Stimulated activated memory B cell treated with anti-CD40 and anti-IgM and Interleukin-4, amounts not matched to agents 10 μg/mL and 1 μg/mL and 100 μg/mL, for 72 hours (primary cell): ENCODE results near the gene MACF1.

Experiments used
- ATAC-seq: fragments of 150-1000 bp; cut with Tn5 transposase; 2 replicates; pipeline ENCODE4 v1.10.0; 2021
- H3K27ac Mint-ChIP-seq: one replicate; pipeline ENCODE4 v1.8.0; 2022; ENCODE audit warnings: mild to moderate bottlenecking, mixed read lengths
- H3K27me3 Mint-ChIP-seq: one replicate; pipeline ENCODE4 v1.8.0; 2022; ENCODE audit warnings: mixed read lengths
- H3K36me3 Mint-ChIP-seq: one replicate; pipeline ENCODE4 v1.8.0; 2022; ENCODE audit warnings: mixed read lengths
- H3K4me1 Mint-ChIP-seq: one replicate; pipeline ENCODE4 v1.8.0; 2022; ENCODE audit warnings: mixed read lengths
- H3K4me3 Mint-ChIP-seq: one replicate; pipeline ENCODE4 v1.8.0; 2022; ENCODE audit warnings: mild to moderate bottlenecking, moderate library complexity, mixed read lengths
- H3K9me3 Mint-ChIP-seq: one replicate; pipeline ENCODE4 v1.8.0; 2022; ENCODE audit warnings: mixed read lengths

Gene MACF1

GRCh38 chr1:39352881-39353280, 148.4 kb downstream of the MACF1 start:
- H3K27me3 Mint-ChIP-seq = no peaks in the 10 kb centered on the region
- peaks cover 63% of the 10 kb centered on the region for H3K36me3 Mint-ChIP-seq
- no peaks in the 10 kb centered on the region for H3K9me3 Mint-ChIP-seq
- H3K4me3 Mint-ChIP-seq = no peak overlapping the region
- H3K27ac Mint-ChIP-seq = no peak overlapping the region
- no peak for ATAC-seq
- no peaks in the 10 kb centered on the region for H3K4me1 Mint-ChIP-seq

GRCh38 chr1:39354572-39354971, 150.1 kb downstream of the MACF1 start:
- H3K36me3 Mint-ChIP-seq = peaks cover 64% of the 10 kb centered on the region
- no peak overlapping the region for H3K27ac Mint-ChIP-seq
- H3K9me3 Mint-ChIP-seq = no peaks in the 10 kb centered on the region
- H3K4me1 Mint-ChIP-seq = no peaks in the 10 kb centered on the region
- ATAC-seq = no peak
- H3K4me3 Mint-ChIP-seq = no peak overlapping the region
- H3K27me3 Mint-ChIP-seq = no peaks in the 10 kb centered on the region

GRCh38 chr1:39358491-39358890, 154.0 kb downstream of the MACF1 start:
- H3K36me3 Mint-ChIP-seq = peaks cover 58% of the 10 kb centered on the region
- H3K9me3 Mint-ChIP-seq = no peaks in the 10 kb centered on the region
- no peaks in the 10 kb centered on the region for H3K4me1 Mint-ChIP-seq
- no peaks in the 10 kb centered on the region for H3K27me3 Mint-ChIP-seq
- H3K4me3 Mint-ChIP-seq = no peak overlapping the region
- H3K27ac Mint-ChIP-seq = no peak overlapping the region
- no peak for ATAC-seq

GRCh38 chr1:39359028-39359570, 154.6 kb downstream of the MACF1 start:
- Mint-ChIP-seq H3K27me3 (no peaks in the 10 kb centered on the region), H3K36me3 (peaks cover 58% of the 10 kb centered on the region), H3K4me1 (no peaks in the 10 kb centered on the region), H3K9me3 (no peaks in the 10 kb centered on the region), H3K4me3 (no peak overlapping the region), H3K27ac (no peak overlapping the region)
- no peak for ATAC-seq

GRCh38 chr1:39360731-39361130, 156.2 kb downstream of the MACF1 start:
- no peaks in the 10 kb centered on the region for H3K4me1 Mint-ChIP-seq
- no peak overlapping the region for H3K4me3 Mint-ChIP-seq
- peaks cover 59% of the 10 kb centered on the region for H3K36me3 Mint-ChIP-seq
- no peaks in the 10 kb centered on the region for H3K9me3 Mint-ChIP-seq
- ATAC-seq = no peak
- no peaks in the 10 kb centered on the region for H3K27me3 Mint-ChIP-seq
- H3K27ac Mint-ChIP-seq = no peak overlapping the region

- no peak for ATAC-seq
- H3K36me3 Mint-ChIP-seq = peaks cover 66% of the 10 kb centered on the region
- no peaks in the 10 kb centered on the region for H3K27me3 Mint-ChIP-seq
- H3K27ac Mint-ChIP-seq = no peak overlapping the region
- H3K9me3 Mint-ChIP-seq = no peaks in the 10 kb centered on the region
- no peak overlapping the region for H3K4me3 Mint-ChIP-seq
- no peaks in the 10 kb centered on the region for H3K4me1 Mint-ChIP-seq
Measured at GRCh38 chr1:39361446-39361845, 157.0 kb downstream of the MACF1 start.

- ATAC-seq = no peak
- H3K27me3 Mint-ChIP-seq = no peaks in the 10 kb centered on the region
Measured at GRCh38 chr1:39363267-39363666, 158.8 kb downstream of the MACF1 start.

GRCh38 chr1:39368045-39368444, 163.6 kb downstream of the MACF1 start:
- Mint-ChIP-seq H3K4me3 (no peak overlapping the region), H3K27ac (no peak overlapping the region), H3K9me3 (no peaks in the 10 kb centered on the region), H3K36me3 (peaks cover 67% of the 10 kb centered on the region), H3K4me1 (no peaks in the 10 kb centered on the region), H3K27me3 (no peaks in the 10 kb centered on the region)
- no peak for ATAC-seq

More at GRCh38 chr1:39363267-39363666, 158.8 kb downstream of the MACF1 start:
- H3K9me3 Mint-ChIP-seq = no peaks in the 10 kb centered on the region
- no peaks in the 10 kb centered on the region for H3K4me1 Mint-ChIP-seq
- no peak overlapping the region for H3K4me3 Mint-ChIP-seq
- H3K27ac Mint-ChIP-seq = no peak overlapping the region
- peaks cover 58% of the 10 kb centered on the region for H3K36me3 Mint-ChIP-seq

- no peak overlapping the region for H3K4me3 Mint-ChIP-seq
- no peaks in the 10 kb centered on the region for H3K27me3 Mint-ChIP-seq
- H3K9me3 Mint-ChIP-seq = no peaks in the 10 kb centered on the region
- no peaks in the 10 kb centered on the region for H3K4me1 Mint-ChIP-seq
- ATAC-seq = no peak
- H3K36me3 Mint-ChIP-seq = peaks cover 56% of the 10 kb centered on the region
- no peak overlapping the region for H3K27ac Mint-ChIP-seq
Measured at GRCh38 chr1:39369565-39369964, 165.1 kb downstream of the MACF1 start.

- Mint-ChIP-seq H3K4me3 (no peak overlapping the region), H3K36me3 (peaks cover 56% of the 10 kb centered on the region), H3K9me3 (no peaks in the 10 kb centered on the region), H3K27ac (no peak overlapping the region), H3K4me1 (no peaks in the 10 kb centered on the region), H3K27me3 (no peaks in the 10 kb centered on the region)
- no peak for ATAC-seq
Measured at GRCh38 chr1:39370602-39371001, 166.1 kb downstream of the MACF1 start.

- no peaks in the 10 kb centered on the region for H3K27me3 Mint-ChIP-seq
- H3K4me1 Mint-ChIP-seq = no peaks in the 10 kb centered on the region
- H3K4me3 Mint-ChIP-seq = no peak overlapping the region
- H3K27ac Mint-ChIP-seq = no peak overlapping the region
- no peaks in the 10 kb centered on the region for H3K9me3 Mint-ChIP-seq
- ATAC-seq = no peak
- peaks cover 50% of the 10 kb centered on the region for H3K36me3 Mint-ChIP-seq
Measured at GRCh38 chr1:39372105-39372504, 167.6 kb downstream of the MACF1 start.

GRCh38 chr1:39376656-39377055, 172.2 kb downstream of the MACF1 start:
- no peak overlapping the region for H3K27ac Mint-ChIP-seq
- H3K9me3 Mint-ChIP-seq = no peaks in the 10 kb centered on the region
- H3K36me3 Mint-ChIP-seq = peaks cover 36% of the 10 kb centered on the region
- no peaks in the 10 kb centered on the region for H3K4me1 Mint-ChIP-seq
- no peak overlapping the region for H3K4me3 Mint-ChIP-seq
- H3K27me3 Mint-ChIP-seq = no peaks in the 10 kb centered on the region
- no peak for ATAC-seq

GRCh38 chr1:39378377-39378776, 173.9 kb downstream of the MACF1 start:
- Mint-ChIP-seq H3K27ac (no peak overlapping the region), H3K36me3 (peaks cover 22% of the 10 kb centered on the region), H3K27me3 (no peaks in the 10 kb centered on the region), H3K4me3 (no peak overlapping the region), H3K4me1 (no peaks in the 10 kb centered on the region), H3K9me3 (no peaks in the 10 kb centered on the region)
- no peak for ATAC-seq

GRCh38 chr1:39379187-39379586, 174.7 kb downstream of the MACF1 start:
- Mint-ChIP-seq H3K27ac (no peak overlapping the region), H3K27me3 (no peaks in the 10 kb centered on the region), H3K9me3 (no peaks in the 10 kb centered on the region), H3K36me3 (peaks cover 22% of the 10 kb centered on the region), H3K4me3 (no peak overlapping the region), H3K4me1 (no peaks in the 10 kb centered on the region)
- ATAC-seq = no peak

GRCh38 chr1:39380036-39380435, 175.5 kb downstream of the MACF1 start:
- Mint-ChIP-seq H3K36me3 (peaks cover 24% of the 10 kb centered on the region), H3K9me3 (no peaks in the 10 kb centered on the region), H3K27me3 (no peaks in the 10 kb centered on the region), H3K4me1 (no peaks in the 10 kb centered on the region), H3K4me3 (no peak overlapping the region), H3K27ac (no peak overlapping the region)
- no peak for ATAC-seq

- no peaks in the 10 kb centered on the region for H3K27me3 Mint-ChIP-seq
- no peak for ATAC-seq
- H3K4me3 Mint-ChIP-seq = no peak overlapping the region
- peaks cover 35% of the 10 kb centered on the region for H3K36me3 Mint-ChIP-seq
- no peaks in the 10 kb centered on the region for H3K9me3 Mint-ChIP-seq
- no peaks in the 10 kb centered on the region for H3K4me1 Mint-ChIP-seq
- no peak overlapping the region for H3K27ac Mint-ChIP-seq
Measured at GRCh38 chr1:39381839-39382238, 177.3 kb downstream of the MACF1 start.

- H3K9me3 Mint-ChIP-seq = no peaks in the 10 kb centered on the region
- no peak overlapping the region for H3K4me3 Mint-ChIP-seq
- H3K36me3 Mint-ChIP-seq = peaks cover 44% of the 10 kb centered on the region
- no peak overlapping the region for H3K27ac Mint-ChIP-seq
- no peak for ATAC-seq
- no peaks in the 10 kb centered on the region for H3K27me3 Mint-ChIP-seq
- no peaks in the 10 kb centered on the region for H3K4me1 Mint-ChIP-seq
Measured at GRCh38 chr1:39384305-39384704, 179.8 kb downstream of the MACF1 start.
